Subcutaneous adipose tissue (tissue), 4 donors: Measurements from ENCODE around the gene CCDC38. TPM values are rescaled to one million over a fixed set of nuclear protein-coding genes. Genes with fewer than 3 reads are reported as not detected.

Experiments used
- CTCF ChIP-seq: fragments of 450-650 bp; IDR thresholded peaks from one replicate; pipeline ENCODE4 v1.5.1; 2016; ENCODE audit warnings: low read depth, mild to moderate bottlenecking, control low read depth, antibody characterized with exemption, moderate library complexity
- total RNA-seq, 4 donors: library from RNA; depleted of rRNA; stranded (reverse); fragments of >200 nt; gene quantifications; one replicate each; pipeline ENCODE4 v1.1.0, GENCODE V29; 2016

Gene CCDC38
- total RNA-seq, 4 donors from 2014 or later: not detected

GRCh38 chr12:95834572-95834971 is 107.8 kb downstream of the CCDC38 start:
- TF ChIP-seq CTCF: no peak

- TF ChIP-seq CTCF: no peak
Measured at GRCh38 chr12:95830335-95831089, 111.9 kb downstream of the CCDC38 start.

- no peak for TF ChIP-seq CTCF
Measured at GRCh38 chr12:95829395-95829794, 113.0 kb downstream of the CCDC38 start.

GRCh38 chr12:95820096-95820703 is 122.2 kb downstream of the CCDC38 start:
- TF ChIP-seq CTCF: no peak

Other genes starting within 250 kb of the CCDC38 start
- gene NTN4, start 151.8 kb downstream of the CCDC38 start, total RNA-seq: 10 to 100 TPM; 23.2 to 33.9 (median 31.2) TPM
- 10 to 100 TPM in 1 of 4 donors, 1 to 10 TPM in 3; 3.8 to 13.9 (median 4.1) TPM for gene SNRPF, start 83.7 kb downstream of the CCDC38 start, total RNA-seq
- gene AMDHD1, start 717 bp upstream of the CCDC38 start, total RNA-seq: 1 to 10 TPM in 2 of 4 donors, under 1 TPM in 1, not detected in 1; 0.98 to 3.2 (median 1.3) TPM
- gene HAL, start 53.7 kb upstream of the CCDC38 start, total RNA-seq: 1 to 10 TPM in 2 of 4 donors, under 1 TPM in 2; 0.65 to 5.5 (median 1.4) TPM
- 100 to 1,000 TPM in 1 of 4 donors, 10 to 100 TPM in 3; 43.3 to 156 (median 57.0) TPM for gene LTA4H, start 93.0 kb upstream of the CCDC38 start, total RNA-seq